AG09309 (cell line): Measurements from ENCODE around the gene MAP2K6.

Source experiments
- DNase-seq: peaks from one replicate; pipeline ENCODE4 v3.0.0-alpha.2; 2010; ENCODE audit warnings: low read depth
- H3K4me3 ChIP-seq: 2 replicates; pipeline ENCODE4 v1.5.1; 2011; ENCODE audit warnings: mild to moderate bottlenecking, low read depth, low read length, moderate library complexity; ENCODE audit not compliant: control insufficient read depth
- CTCF ChIP-seq: IDR thresholded peaks from 2 replicates; pipeline ENCODE4 v1.5.1; 2011; ENCODE audit warnings: mild to moderate bottlenecking, low read depth, low read length, inconsistent platforms; ENCODE audit not compliant: insufficient read depth, control insufficient read depth; ENCODE audit errors: missing control alignments

MAP2K6 gene

GRCh38 chr17:69451416-69452394, 37.2 kb downstream of the MAP2K6 start:
- no peak for DNase-seq
- no peak overlapping the region for H3K4me3 ChIP-seq
- TF ChIP-seq CTCF = no peak

- H3K4me3 ChIP-seq = no peak overlapping the region
- TF ChIP-seq CTCF = no peak
- DNase-seq = no peak
Observed at GRCh38 chr17:69452664-69453260, 38.3 kb downstream of the MAP2K6 start.

- no peak for DNase-seq
- H3K4me3 ChIP-seq = no peak overlapping the region
- TF ChIP-seq CTCF = no peak
Observed at GRCh38 chr17:69454051-69454450, 39.6 kb downstream of the MAP2K6 start.

- no peak for DNase-seq
- no peak for TF ChIP-seq CTCF
Observed at GRCh38 chr17:69455040-69455439, 40.5 kb downstream of the MAP2K6 start.

GRCh38 chr17:69457603-69458002, 43.1 kb downstream of the MAP2K6 start:
- no peak for DNase-seq
- no peak for TF ChIP-seq CTCF
- H3K4me3 ChIP-seq = no peak overlapping the region

More at GRCh38 chr17:69455040-69455439, 40.5 kb downstream of the MAP2K6 start:
- no peak overlapping the region for H3K4me3 ChIP-seq

GRCh38 chr17:69460963-69461922, 46.7 kb downstream of the MAP2K6 start:
- no peak for DNase-seq
- H3K4me3 ChIP-seq = no peak overlapping the region

More at GRCh38 chr17:69460963-69461922, 46.7 kb downstream of the MAP2K6 start:
- TF ChIP-seq CTCF = no peak
